IPS DF 4.7 (cell line): Measurements from ENCODE around the gene IFITM10.

ENCODE experiments used
- DNase-seq: peaks from one replicate; pipeline ENCODE4 v3.0.0-alpha.2; 2013; ENCODE audit warnings: low spot score; ENCODE audit errors: extremely low read depth

Gene IFITM10

DNA sequence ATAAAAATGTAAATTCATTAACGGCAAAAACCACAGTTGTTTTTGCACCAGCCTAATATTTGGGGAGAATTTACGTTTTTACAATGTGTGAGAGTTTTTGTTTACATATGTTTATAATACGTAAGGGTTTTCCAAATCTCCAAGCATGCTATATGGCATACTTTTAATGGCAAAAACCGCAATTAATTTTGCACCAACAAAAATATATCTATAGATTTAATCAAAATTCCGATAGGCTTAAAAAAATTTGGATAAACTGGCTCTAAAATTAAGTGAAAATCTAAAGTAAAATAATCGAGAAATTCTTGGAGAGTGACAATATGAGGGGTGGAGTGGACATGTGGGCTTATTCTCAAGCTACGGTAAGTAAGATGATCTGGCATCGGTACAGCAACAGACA is 30.6 kb downstream of the IFITM10 start:
- DNase-seq, result no peak

DNA sequence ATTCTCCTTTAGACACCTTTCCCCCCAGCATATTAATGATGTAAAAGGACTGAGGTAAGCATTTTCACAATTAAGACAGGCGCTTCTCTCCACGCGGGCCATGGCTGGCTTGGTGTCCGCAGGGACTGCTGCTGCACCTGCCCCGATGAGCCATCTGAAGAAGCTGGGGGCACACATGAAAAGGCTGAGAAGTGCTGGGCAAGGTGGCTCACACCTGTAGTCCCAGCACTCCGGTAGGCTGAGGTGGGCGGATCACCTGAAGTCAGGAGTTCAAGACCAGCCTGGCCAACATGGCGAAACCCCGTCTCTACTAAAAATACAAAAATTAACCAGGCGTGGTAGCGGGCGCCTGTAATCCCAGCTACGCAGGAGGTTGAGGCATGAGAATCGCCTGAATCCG is 32.1 kb downstream of the IFITM10 start:
- DNase-seq, result no peak

DNA sequence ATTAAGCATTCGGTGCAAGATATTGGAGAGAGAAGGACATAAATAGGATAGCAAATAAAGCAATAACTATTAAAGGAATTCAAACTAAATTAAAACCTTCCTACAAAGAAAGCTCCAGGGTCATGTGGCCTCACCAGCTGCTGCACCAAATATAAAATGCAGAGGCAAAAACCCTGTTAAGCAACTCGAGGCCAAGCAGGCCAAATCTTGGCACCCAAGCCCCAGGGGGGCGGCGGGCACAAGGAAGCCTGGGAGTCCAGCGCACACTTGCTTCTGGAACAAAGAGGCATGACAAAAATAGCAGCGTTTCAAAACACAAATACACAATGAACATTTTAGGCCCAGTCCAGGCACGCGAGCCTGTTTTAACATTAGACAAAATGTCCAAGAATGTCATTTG is 32.6 kb downstream of the IFITM10 start:
- DNase-seq, result no peak

DNA sequence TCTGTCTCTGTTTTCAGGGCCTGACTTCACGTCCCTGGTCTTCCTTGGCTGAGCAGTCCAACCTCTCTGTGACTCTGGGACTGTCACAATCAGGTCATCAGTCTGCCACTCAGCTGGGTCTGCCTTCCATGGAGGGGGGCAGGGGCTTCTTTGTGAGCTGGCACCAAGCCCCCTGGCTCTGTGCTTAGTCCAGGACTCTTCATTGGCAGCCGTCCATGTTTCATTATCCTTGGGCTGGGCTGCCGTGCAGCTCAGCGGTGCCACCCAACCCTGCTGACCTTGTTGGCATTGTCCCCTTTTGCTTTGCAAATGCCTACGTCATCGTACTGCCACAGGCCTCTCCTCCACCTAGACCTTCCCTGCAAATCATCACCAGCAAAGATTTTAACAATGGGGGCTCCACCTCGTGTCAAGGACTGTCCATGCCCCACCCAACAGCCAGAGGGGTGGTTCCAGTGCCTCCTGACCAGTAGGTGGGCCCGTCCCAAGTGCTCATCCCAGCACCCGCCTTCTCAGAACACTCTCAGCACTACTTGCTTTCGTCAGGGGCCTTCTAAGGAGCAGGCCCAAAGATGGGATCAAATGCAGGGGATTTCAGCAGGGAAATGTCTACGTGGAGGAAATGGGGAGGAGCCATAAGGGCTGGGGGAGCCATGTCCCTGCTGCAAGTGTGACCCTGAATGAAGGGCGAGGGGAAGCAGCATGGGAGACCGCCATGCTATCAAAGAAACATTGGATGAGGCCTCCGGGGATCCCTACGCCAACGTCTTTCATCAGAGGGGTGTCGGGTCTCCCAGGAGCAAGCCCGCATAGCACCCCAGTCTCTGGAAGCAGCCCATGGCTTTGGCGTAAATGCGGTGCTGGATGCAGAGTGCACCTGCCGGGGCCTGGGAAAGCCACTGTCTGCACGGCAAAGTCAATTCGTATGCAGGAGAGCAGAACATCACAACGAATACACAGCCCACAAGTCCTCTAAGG is 35.2 kb downstream of the IFITM10 start:
- DNase-seq, result no peak

DNA sequence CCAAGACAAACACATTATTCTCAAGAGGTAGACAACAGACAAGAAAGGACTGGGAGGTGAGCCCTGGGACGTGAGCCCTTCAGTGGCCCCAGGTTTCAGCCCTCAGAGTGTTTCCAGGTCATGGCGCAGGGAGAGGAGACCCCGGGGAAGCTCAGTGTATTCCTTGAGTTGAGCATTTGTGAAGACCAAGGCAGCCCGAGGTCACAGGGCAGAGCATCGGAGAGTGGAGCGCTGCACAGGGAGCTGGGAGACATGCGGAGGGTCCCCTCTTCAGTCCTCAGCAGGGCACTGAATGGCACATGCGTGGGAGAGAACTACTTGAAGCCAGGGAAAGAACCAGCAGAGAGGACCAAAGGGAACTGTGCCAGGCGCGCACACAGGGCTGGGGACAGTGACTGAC is 41.7 kb downstream of the IFITM10 start:
- DNase-seq, result no peak

DNA sequence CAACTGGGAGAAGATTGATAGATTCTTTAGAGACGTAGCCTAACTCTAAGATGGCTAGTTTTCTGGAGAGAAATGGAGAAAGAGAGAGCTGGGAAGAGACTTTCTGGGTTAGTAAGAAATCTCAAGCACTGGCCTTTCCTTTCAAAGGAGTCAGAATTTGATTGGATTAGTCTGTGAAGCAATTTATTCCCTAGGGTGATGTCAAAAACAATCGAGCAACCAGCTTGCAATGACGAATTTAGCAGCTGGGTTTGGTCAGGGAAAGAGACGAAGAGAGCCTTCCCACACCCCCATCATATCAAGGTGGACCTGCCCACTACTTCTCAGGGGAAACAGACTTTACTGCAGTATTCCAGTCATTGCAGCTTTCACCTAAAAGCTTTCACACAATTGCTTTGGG is 42.6 kb downstream of the IFITM10 start:
- no peak for DNase-seq

DNA sequence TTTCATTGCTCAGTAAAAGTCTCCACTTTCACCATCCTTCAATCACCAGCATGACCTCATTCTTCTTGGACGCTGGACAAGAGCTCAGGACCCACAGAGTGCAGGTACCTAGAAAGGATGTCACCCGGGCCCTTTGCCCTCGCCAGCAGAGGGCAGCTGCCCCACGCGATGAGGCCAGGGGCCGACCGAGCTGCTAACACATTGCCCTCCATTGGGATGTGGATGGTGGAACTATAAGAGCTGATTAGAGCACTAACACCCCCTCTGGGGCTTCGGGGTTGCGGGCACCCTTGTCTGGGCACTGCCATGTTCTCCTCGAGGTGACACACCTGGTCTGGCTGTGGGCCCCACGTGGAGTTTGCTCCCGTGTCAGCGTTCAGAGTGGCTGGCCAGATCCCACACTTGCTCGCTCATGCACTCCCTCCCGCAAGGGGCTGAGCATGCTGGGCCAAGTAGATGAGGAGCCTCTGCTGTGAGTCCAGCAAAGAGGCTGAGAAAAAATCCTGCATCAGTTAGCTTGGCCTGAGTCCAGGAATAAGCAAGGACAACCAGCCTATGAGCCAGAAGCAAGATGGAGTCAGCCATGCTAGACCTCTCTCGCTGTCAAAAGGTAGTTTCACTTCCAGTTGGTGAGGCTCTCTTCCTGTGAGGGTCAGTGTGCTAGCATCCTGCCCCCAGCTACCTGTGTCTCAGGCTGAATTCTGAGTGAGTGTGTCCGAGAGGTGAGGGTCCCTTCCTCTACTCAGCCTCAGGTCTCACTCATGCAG is 43.6 kb downstream of the IFITM10 start:
- DNase-seq, result no peak

DNA sequence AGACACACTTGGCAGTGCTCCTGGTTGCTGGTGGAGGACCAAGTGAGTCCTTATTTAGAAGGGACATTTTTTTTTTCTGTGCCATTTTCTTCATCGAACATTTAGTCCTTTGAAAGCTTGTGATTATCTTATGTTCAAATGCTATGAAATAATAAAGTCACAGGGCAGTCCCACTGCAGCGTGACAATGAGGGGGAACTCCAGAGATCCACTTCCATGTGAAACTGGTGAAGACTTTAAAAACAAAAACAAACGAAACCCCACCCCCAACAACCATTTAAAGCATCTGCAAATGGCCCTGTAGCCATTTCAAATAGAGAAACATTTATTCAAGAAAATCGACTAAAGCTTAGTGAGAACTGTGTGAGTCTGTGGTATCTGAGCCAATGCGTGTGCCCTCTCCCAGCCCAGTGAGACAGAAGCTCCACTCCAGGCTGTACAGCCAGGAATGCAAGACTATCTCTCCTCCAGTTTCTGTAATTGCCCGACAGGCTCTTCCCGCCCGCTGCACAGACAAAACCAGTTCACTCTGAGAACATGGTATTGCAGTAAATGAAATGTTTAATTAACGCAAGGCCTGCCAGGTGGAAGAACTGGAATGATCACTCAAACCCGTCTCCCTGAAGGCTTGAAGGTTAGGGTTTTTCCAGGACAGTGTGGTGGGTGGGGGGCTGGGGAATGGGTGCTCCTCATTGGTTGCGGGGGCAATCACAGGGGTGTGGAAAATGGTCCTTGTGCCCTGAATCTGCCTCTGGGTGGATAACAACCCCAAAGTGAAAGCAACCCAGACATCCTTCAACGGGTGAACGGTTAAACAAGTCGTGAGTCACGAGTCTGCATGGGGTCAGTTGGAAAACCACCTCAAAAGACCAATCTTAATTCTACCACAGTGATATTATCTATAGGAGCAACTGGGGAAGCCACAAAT is 45.0 kb downstream of the IFITM10 start:
- no peak for DNase-seq

DNA sequence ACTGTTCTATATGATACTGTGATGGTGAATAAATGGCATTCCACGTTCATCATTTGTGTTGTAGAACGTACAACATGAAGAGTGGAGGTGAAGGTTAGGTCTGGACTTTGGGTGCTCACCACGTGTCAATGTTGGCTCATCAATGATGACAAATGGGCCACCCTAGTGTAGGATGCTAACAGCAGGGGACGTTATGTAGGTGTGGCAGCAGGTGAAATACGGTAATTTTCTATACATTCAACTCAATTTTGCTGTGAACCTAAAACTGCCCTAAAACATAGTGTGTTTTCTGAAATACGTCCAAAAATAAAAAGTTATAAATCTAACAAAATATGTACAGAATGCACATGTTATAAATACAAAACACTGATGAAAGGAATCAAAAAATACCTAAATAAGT is 47.2 kb downstream of the IFITM10 start:
- DNase-seq, result no peak

DNA sequence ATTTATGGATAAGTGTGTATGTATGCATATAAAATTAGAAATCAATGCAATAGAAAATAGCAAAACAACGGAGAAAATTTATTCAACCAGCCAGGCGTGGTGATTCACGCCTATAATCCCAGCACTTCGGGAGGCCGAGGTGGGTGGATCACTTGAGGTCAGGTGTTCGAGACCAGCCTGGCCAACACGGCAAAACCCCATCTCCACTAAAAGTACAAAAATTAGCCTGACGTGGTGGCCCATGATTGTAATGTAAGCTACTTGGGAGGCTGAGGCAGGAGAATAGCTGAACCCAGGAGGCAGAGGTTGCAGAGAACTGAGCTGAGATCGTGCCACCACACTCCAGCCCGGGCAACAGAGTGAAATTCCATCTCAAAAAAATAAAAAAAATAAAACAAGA is 47.9 kb downstream of the IFITM10 start:
- no peak for DNase-seq

DNA sequence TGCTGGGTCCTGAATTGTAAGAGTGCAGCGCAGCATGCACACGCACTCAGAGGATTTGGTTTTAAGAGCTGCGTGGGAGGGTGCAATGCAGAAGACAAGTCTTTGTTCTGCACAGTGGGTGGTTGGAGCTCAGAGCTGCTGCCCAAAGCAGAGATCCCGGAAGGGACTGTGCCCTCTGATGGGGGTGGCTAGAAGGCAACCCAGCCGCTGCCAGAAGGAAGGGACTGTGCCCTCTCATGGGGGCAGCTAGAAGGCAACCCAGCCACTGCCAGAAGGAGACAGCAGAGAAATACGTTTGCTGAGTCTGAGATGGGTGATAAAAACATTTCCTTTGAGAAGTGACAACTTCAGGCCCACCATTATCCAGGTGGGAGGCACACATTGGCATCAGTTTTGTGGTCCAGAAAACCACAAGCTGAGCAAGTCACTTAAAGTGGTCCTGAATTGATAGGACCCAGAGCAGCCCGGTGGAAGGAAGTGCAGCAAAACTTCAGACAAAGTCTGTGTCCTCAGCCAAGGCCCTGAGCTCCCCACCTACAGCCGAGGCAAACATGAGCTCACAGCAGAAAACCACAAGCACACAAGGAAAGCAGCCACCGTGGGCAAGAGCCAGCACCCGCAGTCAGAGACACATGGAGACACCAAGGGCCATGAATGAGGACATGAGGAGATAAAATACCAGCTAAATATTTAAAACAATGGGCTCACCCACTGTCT is 49.1 kb downstream of the IFITM10 start:
- DNase-seq, result no peak

DNA sequence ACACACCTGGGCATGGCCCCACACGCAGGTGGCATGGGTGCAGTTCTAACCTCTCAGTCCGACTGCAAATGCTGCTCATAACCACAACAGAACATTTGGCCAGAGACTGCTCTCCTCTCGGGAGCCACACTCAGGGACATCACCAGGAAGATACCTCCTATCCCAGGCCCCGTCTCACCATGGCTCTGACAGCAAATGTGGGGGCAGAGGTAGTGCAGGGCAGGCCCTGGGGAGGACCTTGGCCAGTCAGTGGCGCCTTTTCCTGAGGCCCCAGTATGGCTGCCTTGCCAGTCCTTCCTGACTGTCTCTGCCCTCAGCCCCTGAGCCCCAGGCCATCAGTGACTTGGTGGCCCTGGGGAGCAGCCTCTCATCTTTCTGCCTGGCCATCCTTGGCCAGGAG is 50.6 kb downstream of the IFITM10 start:
- DNase-seq, result no peak

DNA sequence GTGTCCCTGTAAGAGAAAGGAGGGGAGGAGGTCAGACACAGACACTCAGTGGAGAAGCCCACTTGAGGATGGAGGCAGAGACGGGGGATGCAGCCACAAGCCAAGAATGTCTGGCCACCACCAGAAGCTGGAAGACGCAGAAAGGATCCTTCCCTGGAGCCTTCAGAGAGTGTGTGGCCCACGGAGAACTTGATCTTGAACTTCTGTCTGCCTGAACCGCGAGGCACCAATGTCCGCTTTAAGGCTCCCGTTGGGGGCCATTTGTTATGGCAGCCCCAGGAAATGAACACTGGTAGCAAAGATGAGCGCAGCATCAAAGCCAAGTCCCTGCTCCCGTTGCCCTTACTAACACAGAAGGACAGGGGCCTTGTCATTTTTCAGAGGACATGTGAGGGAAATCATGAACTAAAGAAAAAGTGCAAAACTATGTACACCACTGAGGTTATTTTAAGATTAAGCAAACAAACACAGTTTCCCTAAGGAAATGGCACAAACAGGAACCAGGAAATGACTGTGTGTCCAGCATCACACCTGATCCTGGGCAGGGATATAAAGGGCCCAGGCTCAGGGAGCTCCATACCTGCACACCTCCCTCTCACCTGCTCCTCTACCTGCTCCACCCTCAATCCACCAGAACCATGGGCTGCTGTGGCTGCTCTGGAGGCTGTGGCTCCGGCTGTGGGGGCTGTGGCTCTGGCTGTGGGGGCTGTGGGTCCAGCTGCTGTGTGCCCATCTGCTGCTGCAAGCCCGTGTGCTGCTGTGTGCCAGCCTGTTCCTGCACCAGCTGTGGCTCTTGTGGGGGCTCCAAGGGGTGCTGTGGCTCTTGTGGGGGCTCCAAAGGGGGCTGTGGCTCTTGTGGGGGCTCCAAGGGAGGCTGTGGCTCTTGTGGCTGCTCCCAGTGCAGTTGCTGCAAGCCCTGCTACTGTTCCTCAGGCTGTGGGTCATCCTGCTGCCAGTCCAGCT is 53.5 kb downstream of the IFITM10 start, which contains the start of gene KRTAP5-6:
Gene KRTAP5-6 (plus strand): TSS at position 588 of the 963 bp plus-strand sequence. CDS start 51 bp downstream, at position 639.
- no peak for DNase-seq

DNA sequence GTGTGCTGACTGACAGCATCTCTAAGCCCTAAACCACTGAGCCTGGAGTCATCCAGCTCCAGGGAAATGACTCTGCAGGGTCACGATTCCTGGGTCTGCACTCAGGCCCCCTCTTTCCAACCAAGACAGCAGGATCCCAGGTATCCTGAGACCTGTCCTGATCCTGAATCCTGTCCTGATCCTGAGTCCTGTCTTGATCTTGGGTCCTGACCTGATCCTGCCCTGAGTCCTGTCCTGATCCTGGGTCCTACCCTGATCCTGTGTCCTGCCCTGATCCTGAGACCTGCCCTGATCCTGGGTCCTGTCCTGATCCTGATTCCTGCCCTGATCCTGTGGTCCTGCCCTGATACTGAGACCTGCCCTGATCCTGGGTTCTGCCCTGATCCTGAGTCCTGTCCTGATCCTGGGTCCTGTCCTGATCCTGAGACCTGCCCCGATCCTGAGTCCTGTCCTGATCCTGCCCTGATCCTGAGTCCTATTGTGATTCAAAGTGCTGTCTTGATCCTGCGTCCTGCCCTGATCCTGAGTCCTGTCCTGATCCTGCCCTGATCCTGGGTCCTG is 54.8 kb downstream of the IFITM10 start:
- no peak for DNase-seq

DNA sequence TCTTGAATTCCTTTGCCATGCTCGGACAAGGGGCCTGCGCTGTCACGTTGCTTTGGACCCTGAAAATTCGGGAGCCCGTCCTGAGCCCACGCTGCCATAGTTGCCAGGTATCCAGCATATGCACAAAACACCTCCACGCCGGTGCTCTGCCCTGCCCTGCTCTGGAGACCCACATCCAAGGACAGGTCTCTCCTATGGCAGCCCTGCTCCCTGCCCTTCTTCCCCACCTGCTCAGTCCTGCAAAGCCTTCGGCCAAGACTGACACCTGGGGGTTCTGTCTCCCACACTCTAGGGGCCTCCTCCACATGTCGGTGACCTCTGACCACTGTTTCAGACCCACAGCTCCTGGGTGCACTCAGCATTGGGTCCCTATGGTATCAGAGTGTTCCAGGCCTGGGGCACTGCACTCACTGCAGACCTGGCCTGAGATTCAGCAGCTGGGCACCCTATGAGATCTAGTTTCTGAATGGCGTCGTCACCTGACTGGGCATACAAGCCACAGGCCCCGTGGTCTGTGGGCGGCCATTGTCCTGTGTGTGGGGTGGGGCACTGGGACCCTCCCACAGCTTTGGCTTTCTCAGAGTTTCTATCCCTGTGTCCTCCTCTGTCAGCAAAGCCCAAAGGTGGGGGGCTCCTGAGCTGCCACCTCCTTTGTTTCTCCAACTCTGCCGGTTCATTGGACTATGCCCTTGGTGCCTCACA is 55.4 kb downstream of the IFITM10 start:
- no peak for DNase-seq

DNA sequence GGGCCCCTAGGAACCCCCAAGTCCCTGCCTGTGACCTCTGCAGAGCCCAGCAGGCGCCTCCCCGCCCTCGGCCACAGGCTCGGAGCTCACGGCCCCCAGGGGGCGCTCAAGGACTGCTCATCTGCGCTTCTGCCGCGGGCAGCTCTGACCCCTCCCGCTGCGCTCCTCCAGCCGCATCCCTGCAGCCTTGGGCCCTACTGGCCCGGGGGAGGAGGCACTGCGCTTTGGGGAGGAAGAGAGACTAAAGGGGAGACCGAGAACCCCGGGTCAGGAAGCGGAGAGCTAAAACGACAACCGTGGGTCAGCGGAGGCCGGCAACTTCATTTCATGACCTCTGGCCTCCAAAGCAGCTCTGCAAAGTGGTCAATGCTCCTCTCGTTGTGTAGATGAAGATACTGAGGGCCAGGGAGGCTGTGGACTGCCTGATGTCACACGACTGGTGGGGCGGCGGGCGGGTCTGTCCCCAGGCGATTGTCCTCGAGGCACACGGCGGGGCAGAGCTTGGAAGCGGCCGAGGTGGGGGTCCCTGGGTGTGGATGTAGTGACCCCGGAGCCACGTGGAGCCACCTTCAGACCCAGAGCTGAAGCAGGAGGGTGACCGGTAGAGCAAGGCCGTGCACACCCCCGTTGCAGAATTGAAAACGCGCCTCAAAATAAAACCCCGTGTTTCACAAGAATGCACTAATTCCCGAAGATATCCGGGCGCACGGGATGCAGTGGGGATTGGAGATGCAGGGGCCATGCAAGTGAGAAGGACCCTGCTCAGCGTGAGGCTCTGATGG is 56.1 kb downstream of the IFITM10 start:
- peak; percentile 71 for DNase-seq

DNA sequence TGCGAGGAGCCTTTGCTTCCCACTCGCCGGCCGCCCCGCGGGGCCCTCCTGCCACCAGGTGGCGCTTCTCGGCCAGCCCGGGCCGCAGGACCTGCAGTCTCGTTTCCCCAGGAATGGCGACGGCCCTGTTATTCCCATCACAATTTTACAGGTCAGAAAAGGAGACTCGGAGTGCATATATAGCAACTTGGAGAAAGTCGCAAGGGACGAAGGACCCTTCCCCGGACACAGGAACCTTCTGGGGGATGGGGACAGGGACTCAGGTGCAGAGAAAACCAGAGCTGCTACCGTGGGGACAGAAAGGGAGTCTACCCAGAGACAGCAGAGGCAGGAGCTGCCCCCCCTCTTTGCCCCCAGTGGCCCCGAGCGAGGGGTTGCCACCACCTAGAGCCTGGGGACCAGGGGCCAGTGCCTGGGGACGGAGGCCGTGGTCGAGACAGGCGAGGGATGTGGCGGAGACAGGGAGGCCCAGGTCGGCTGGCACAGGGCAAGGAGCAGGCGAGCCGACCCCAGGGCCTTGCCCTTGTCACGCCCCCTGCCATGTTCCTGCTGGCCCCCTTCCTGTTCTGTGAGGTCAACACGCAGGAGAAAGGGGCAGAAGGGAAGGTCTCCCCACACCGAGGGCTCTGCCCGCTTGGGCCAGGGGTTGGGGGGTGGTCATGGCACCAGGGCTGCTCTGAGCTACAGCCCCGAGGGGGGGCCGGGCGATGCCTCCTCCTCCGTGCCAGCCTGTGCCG is 56.9 kb downstream of the IFITM10 start:
- DNase-seq, result no peak
